Smooth muscle cell (in vitro differentiated cells): ENCODE data around the gene TMEM45B. TPM values are rescaled to one million over a fixed set of nuclear protein-coding genes. Genes with fewer than 3 reads are reported as not detected.
"Not testable (repeated sequence)": the region's sequence is repeated elsewhere in the genome, so short reads cannot be mapped to it uniquely, and the experiment has no call there.

Source experiments
- DNase-seq: peaks from one replicate; lab custom pipeline; 2025; ENCODE audit not compliant: unreplicated experiment; lab: John Stamatoyannopoulos, UW
- H2AFZ ChIP-seq: fragments of 200-600 bp; sonication (generic); 2 replicates; pipeline ENCODE4 v1.6.0; 2016; ENCODE audit warnings: antibody characterized with exemption, low read depth, mild to moderate bottlenecking
- H3F3A ChIP-seq: fragments of 200-600 bp; sonication (generic); 2 replicates; pipeline ENCODE4 v1.6.0; 2017; ENCODE audit warnings: antibody characterized with exemption, low read depth
- H3K27ac ChIP-seq: fragments of 200-600 bp; sonication (generic); 2 replicates; pipeline ENCODE4 v1.5.1; 2016; ENCODE audit warnings: low read depth, mild to moderate bottlenecking
- H3K27me3 ChIP-seq: fragments of 200-600 bp; sonication (generic); 2 replicates; pipeline ENCODE4 v1.6.1; 2016; ENCODE audit warnings: low read depth, mild to moderate bottlenecking
- H3K36me3 ChIP-seq: fragments of 200-600 bp; sonication (generic); 2 replicates; pipeline ENCODE4 v1.5.1; 2016; ENCODE audit warnings: low read depth
- H3K4me1 ChIP-seq: fragments of 200-600 bp; sonication (generic); 2 replicates; pipeline ENCODE4 v1.5.1; 2016; ENCODE audit warnings: low read depth
- H3K4me2 ChIP-seq: fragments of 200-600 bp; sonication (generic); 2 replicates; pipeline ENCODE4 v1.6.0; 2016; ENCODE audit warnings: mild to moderate bottlenecking
- H3K4me3 ChIP-seq: fragments of 200-600 bp; sonication (generic); 2 replicates; pipeline ENCODE4 v1.5.1; 2016; ENCODE audit warnings: mild to moderate bottlenecking
- H3K79me2 ChIP-seq: fragments of 200-600 bp; sonication (generic); 2 replicates; pipeline ENCODE4 v1.6.0; 2016; ENCODE audit warnings: low read depth, mild to moderate bottlenecking
- H3K9ac ChIP-seq: fragments of 200-600 bp; sonication (generic); 2 replicates; pipeline ENCODE4 v1.6.0; 2016; ENCODE audit warnings: low read depth
- H3K9me3 ChIP-seq: fragments of 200-600 bp; sonication (generic); replicated peaks from 2 replicates; pipeline ENCODE4 v1.5.1; 2016; ENCODE audit warnings: low read depth
- H4K20me1 ChIP-seq: fragments of 200-600 bp; sonication (generic); 2 replicates; pipeline ENCODE4 v1.6.0; 2016; ENCODE audit warnings: low read depth
- CTCF ChIP-seq: fragments of 200-600 bp; sonication (generic); IDR thresholded peaks from 2 replicates; pipeline ENCODE4 v1.5.1; 2017; ENCODE audit warnings: borderline replicate concordance, mild to moderate bottlenecking, antibody characterized with exemption; ENCODE audit not compliant: insufficient read depth, poor library complexity, severe bottlenecking
- WGBS: methylation state at CpG from one replicate; pipeline ENCODE4 v1.1.7; 2016; ENCODE audit warnings: low lambda C conversion rate; 5-methylcytosine and 5-hydroxymethylcytosine counted together
- polyA plus RNA-seq: library from polyadenylated mRNA; unstranded; fragments of >200 nt; fragmentation: Nextera tagmentation; extraction: Ambion mirVana; gene quantifications from 2 replicates; pipeline ENCODE4 v1.2.1, GENCODE V29; 2016
- total RNA-seq: library from RNA; depleted of rRNA; stranded (reverse); fragments of >200 nt; gene quantifications from 2 replicates; pipeline ENCODE4 v1.2.3, GENCODE V29; 2014

Gene TMEM45B
- total and polyA plus RNA-seq, 2 experiments from 2014 or later = 3.4 to 4.0 TPM

DNA sequence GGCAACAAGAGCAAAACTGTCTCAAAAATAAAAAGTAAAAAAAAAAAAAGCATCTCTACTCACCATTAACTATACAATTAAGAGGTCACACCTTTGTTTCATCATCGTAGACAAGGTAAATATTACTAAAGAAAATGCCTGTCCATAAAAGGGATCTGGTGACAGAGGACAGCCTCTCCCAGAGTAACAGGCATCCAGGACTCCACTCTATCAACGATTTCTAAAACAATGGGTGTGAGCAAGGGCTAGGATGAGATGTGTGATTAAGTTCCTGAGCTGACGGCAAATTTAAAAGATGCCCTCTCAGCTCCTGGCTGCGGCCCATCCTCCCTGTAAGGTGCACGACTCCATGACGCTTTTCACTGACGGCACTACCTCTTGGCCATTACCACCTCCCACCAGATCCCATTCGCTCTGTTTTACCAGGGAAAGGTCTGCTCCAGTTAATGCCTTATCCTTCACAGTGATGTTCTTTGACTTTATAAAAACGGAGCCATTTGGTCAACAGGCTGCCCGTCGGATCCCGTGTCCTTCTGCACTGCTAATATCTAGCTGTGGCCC, 2.3 kb upstream of the TMEM45B start:
- H3K27ac ChIP-seq = no peak overlapping the region
- no peaks in the 10 kb centered on the region for H3K9me3 ChIP-seq
- no peak for DNase-seq
- no peak overlapping the region for H3K9ac ChIP-seq
- H4K20me1 ChIP-seq = no peaks in the 10 kb centered on the region
- H3K27me3 ChIP-seq = peaks cover 55% of the 10 kb centered on the region
- H3K79me2 ChIP-seq = no peaks in the 10 kb centered on the region
- no peak overlapping the region for H2AFZ ChIP-seq
- TF ChIP-seq CTCF = no peak
- H3K4me3 ChIP-seq = no peak overlapping the region
- no peaks in the 10 kb centered on the region for H3K4me1 ChIP-seq
- 91% methylated on average over 12 of the region's 12 CpGs for WGBS
- no peaks in the 10 kb centered on the region for H3F3A ChIP-seq
- H3K4me2 ChIP-seq = no peak overlapping the region
- no peaks in the 10 kb centered on the region for H3K36me3 ChIP-seq

DNA sequence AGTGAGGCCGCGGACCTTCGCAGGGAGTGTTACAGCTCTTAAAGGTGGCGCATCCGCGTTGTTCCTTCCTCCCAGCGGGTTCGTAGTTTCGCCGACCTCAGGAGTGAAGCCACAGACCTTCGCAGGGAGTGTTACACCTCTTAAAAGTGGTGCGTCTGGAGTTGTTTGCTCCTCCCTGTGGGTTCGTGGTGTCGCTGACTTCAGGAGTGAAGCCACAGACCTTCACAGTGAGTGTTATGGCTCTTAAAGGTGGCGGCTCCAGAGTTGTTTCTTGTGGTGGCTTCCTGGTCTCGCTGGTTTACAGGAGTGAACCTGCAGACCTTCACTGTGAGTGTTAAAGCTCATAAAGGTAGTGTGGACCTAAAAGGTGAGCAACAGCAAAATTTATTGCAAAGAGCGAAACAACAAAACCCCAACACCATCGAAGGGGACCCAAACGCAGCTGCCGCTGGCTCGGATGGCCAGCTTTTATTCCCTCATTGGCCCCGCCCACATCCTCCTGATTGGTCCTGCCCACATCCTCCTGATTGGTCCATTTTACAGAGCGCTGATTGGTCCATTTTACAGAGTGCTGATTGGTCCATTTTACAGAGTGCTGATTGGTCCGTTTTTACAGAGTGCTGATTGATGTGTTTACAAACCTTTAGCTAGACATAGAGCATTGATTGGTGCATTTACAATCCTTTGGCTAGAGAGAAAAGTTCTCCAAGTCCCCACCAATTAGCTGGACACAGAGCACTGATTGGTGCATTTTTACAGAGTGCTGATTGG, 1.2 kb upstream of the TMEM45B start:
- no peak for TF ChIP-seq CTCF
- Histone ChIP-seq H3K27me3 (peaks cover 64% of the 10 kb centered on the region), H3K79me2 (no peaks in the 10 kb centered on the region), H3K4me2 (no peak overlapping the region), H3K9me3 (no peaks in the 10 kb centered on the region), H3K9ac (no peak overlapping the region), H3K36me3 (no peaks in the 10 kb centered on the region), H3K4me1 (no peaks in the 10 kb centered on the region), H3K4me3 (no peak overlapping the region), H2AFZ (no peak overlapping the region), H4K20me1 (no peaks in the 10 kb centered on the region), H3F3A (no peaks in the 10 kb centered on the region), H3K27ac (no peak overlapping the region)
- WGBS = 95% methylated on average over 24 of the region's 24 CpGs
- no peak for DNase-seq

DNA sequence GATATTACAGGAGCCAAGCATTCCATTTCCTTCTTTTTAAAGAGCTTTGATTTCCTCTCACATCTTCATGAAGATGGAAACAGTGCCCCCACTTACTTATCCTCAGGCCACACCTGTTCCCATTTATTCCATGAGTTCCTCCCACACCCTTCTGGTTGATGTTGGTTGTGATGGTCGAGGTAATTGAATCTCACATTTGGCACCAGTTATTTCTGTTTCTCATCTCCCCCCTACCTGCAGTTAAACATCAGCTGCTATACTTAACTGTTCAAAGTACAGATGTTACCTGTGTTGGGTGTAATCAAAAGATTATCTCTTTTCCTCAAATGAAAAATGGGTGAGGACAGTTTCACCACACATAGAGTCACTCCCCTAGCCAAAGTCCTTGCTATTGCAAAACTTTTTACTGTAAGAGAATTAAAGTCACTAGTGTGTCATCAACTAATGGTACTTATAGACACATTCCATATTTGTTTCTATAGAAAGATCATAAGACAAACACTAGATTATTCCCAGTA, 1.9 kb downstream of the TMEM45B start:
- Histone ChIP-seq H3K79me2 (no peaks in the 10 kb centered on the region), H3K36me3 (no peaks in the 10 kb centered on the region), H3K9me3 (no peaks in the 10 kb centered on the region), H3K4me3 (peak overlapping the region; percentile 22), H3K4me2 (no peak overlapping the region), H3K27me3 (peaks cover 60% of the 10 kb centered on the region), H3K9ac (no peak overlapping the region), H3F3A (no peaks in the 10 kb centered on the region), H3K27ac (no peak overlapping the region), H2AFZ (no peak overlapping the region), H3K4me1 (no peaks in the 10 kb centered on the region), H4K20me1 (no peaks in the 10 kb centered on the region)
- 87% methylated on average over 1 of the region's 1 CpG for WGBS
- DNase-seq = no peak
- no peak for TF ChIP-seq CTCF

DNA sequence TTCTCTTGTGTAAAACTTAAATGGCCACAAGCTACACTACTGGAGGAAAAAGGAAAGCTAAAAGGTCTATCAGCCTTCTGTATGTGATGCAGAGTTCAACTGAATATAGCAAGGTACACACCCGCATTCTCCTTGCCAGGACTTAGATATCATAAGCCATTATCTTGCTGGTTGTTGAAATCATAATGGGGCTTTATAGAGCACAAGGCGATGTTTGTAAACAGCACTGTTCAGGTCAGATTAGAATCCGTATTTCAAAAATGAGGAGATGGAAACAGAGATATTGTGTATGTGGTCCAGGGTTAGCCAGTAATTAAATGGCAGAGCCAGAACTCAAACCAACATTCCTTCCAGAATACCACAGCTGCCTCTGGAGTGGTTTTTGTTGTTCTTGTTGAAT, 2.6 kb downstream of the TMEM45B start:
- not testable (repeated sequence) for H3K4me1 ChIP-seq, H2AFZ ChIP-seq, H3K27ac ChIP-seq, H3K9me3 ChIP-seq, H3K36me3 ChIP-seq, H3K9ac ChIP-seq, DNase-seq, H3F3A ChIP-seq, H3K4me2 ChIP-seq, H4K20me1 ChIP-seq, H3K79me2 ChIP-seq
- Histone ChIP-seq H3K27me3 (peaks cover 60% of the 10 kb centered on the region), H3K4me3 (peak overlapping the region; percentile 22)
- WGBS = 80% methylated on average over 3 of the region's 3 CpGs
